WERI-Rb-1 (cell line): Measurements from ENCODE around the gene FUT2.
A peak's percentile ranks its signal among the peaks of the same experiment; 100 is the strongest.

Source experiments
- DNase-seq: peaks from one replicate; pipeline ENCODE4 v3.0.0-alpha.2; 2020
- H3K27ac ChIP-seq: fragments of 250-450 bp; sonication (Bioruptor Pico); 2 replicates; pipeline ENCODE4 v1.5.1; 2020; ENCODE audit warnings: mild to moderate bottlenecking, moderate library complexity
- H3K27me3 ChIP-seq: fragments of 250-450 bp; sonication (Bioruptor Pico); 2 replicates; pipeline ENCODE4 v1.5.1; 2021; ENCODE audit warnings: mild to moderate bottlenecking, low read depth, moderate library complexity; ENCODE audit not compliant: insufficient read depth, severe bottlenecking
- H3K36me3 ChIP-seq: fragments of 250-450 bp; sonication (Bioruptor Pico); 2 replicates; pipeline ENCODE4 v1.5.1; 2020; ENCODE audit warnings: mild to moderate bottlenecking, moderate library complexity
- H3K4me3 ChIP-seq: 2 replicates; pipeline ENCODE4 v1.5.1; 2011; ENCODE audit warnings: low read depth, mild to moderate bottlenecking, control low read depth, low read length
- H3K9me3 ChIP-seq: fragments of 250-450 bp; sonication (Bioruptor Pico); 2 replicates; pipeline ENCODE4 v1.5.1; 2021; ENCODE audit warnings: mild to moderate bottlenecking, moderate library complexity; ENCODE audit not compliant: severe bottlenecking
- CTCF ChIP-seq: IDR thresholded peaks from 2 replicates; pipeline ENCODE4 v1.5.1; 2011; ENCODE audit warnings: low read depth, mild to moderate bottlenecking, control low read depth, inconsistent platforms, low read length

FUT2 gene

DNA sequence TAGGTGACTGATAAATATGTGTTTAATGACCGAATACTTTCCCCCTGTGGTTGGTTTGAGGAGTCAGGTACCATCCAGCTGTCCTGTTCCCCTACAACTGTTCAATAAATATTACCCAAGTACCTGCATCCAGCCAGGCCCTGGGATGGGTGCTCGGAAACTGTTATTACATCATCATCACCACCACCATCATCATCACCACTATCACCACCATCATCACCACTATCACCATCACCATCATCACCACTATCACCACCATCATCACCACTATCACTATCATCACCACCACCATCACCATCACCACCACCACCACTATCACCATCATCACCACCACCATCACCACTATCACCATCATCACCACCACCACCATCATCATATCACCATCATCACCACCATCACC lies 27.0 kb upstream of the FUT2 start:
- Histone ChIP-seq H3K36me3 (no peaks in the 10 kb centered on the region), H3K27ac (no peak overlapping the region)

DNA sequence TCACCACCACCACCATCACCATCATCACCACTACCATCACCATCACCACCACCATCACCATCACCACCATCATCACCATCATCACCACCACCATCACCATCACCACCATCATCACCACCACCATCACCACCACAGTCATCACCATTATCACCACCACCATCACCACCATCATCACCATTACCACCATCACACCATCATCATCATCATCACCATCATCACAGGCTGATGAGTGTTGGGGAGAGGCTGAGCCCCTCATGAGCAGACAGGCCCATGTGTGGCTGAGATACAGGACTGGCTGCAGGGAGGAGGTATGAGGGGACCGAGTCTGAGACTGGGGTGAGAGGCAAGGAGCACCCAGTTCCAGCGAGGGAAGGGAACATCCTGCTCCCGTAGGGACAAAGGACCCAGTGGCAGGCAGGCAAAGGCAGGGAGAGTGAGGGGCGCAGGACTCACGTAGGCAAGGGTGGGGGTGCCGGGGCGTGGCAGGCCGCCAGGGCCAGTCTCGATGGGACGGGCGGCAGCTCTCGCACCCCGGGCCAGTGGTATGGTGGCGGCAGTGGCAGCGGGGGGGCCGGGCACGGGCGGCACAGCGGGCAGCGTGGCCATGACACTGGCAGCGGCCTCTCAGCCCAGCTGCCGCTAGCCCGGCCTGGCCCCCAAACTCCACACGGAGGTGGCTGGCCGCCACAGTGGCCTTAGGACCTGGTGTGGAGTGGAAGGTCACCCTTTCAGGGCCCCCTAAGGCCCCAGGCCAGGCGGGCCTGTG lies 25.7 kb upstream of the FUT2 start:
- no peak overlapping the region for H3K27ac ChIP-seq
- H3K9me3 ChIP-seq: no peaks in the 10 kb centered on the region
- DNase-seq: no peak
- H3K4me3 ChIP-seq: no peak overlapping the region
- no peaks in the 10 kb centered on the region for H3K27me3 ChIP-seq
- no peaks in the 10 kb centered on the region for H3K36me3 ChIP-seq
- no peak for TF ChIP-seq CTCF

More for the DNA sequence above, 27.0 kb upstream of the FUT2 start:
- H3K9me3 ChIP-seq: no peaks in the 10 kb centered on the region
- DNase-seq: no peak
- no peak overlapping the region for H3K4me3 ChIP-seq
- TF ChIP-seq CTCF: no peak
- no peaks in the 10 kb centered on the region for H3K27me3 ChIP-seq

- Histone ChIP-seq H3K36me3 (no peaks in the 10 kb centered on the region), H3K27me3 (no peaks in the 10 kb centered on the region), H3K4me3 (no peak overlapping the region), H3K27ac (peak overlapping the region; percentile 50), H3K9me3 (no peaks in the 10 kb centered on the region)
- DNase-seq: peak; percentile 23
- TF ChIP-seq CTCF: no peak
These were observed 24.9 kb upstream of the FUT2 start for GRCh38 chr19:48670699-48671445.

- Histone ChIP-seq H3K36me3 (no peaks in the 10 kb centered on the region), H3K27ac (peak overlapping the region; percentile 50), H3K27me3 (no peaks in the 10 kb centered on the region), H3K4me3 (no peak overlapping the region), H3K9me3 (no peaks in the 10 kb centered on the region)
- DNase-seq: no peak
- no peak for TF ChIP-seq CTCF
These were observed 24.2 kb upstream of the FUT2 start for GRCh38 chr19:48671446-48671995.

GRCh38 chr19:48672994-48673393 lies 22.8 kb upstream of the FUT2 start, which contains the start of gene NTN5:
Gene NTN5, minus strand, starts transcription at chr19:48673017. Its CDS starts 2,031 bp downstream, at chr19:48670986.
- no peaks in the 10 kb centered on the region for H3K36me3 ChIP-seq
- H3K27me3 ChIP-seq: no peaks in the 10 kb centered on the region
- H3K9me3 ChIP-seq: no peaks in the 10 kb centered on the region
- DNase-seq: no peak
- H3K27ac ChIP-seq: no peak within 1 kb of the TSS
- H3K4me3 ChIP-seq: no peak within 1 kb of the TSS
- TF ChIP-seq CTCF: no peak
